ENCODE measurements around the gene UPK3A. TPM values are rescaled to one million over a fixed set of nuclear protein-coding genes. Genes with fewer than 3 reads are reported as not detected.
A peak's percentile ranks its signal among the peaks of the same experiment; 100 is the strongest.

UPK3A gene
- total RNA-seq, 4 donors from 2014 or later: 0.79 TPM; not detected in 3

DNA sequence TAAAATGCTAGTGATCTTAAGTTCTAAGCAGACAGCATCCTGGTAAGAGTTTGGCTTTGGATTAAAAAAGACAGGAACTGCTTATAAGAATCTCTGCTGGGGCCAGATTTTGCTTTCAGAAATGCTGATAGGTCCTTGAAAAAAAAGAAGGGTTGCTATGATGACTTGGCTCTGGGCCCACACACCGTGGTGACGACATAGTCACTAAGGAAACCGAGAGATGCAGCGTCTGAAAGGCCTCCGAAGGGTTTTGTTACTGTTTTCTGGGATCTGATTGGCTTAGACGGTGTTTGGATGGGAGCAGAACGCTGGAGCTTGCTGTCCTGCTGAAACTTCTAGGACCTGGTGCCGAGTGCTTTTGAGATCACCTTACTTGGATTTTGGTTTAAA, 33.4 kb downstream of the UPK3A start:
- TF ChIP-seq CTCF (IDR thresholded peaks at IDR 0.05): no peak
- no peak for TF ChIP-seq POLR2A (IDR thresholded peaks at IDR 0.05)
- Histone ChIP-seq H3K27me3 (no peaks in the 10 kb centered on the region), H3K4me1 (peaks cover 8 to 43% (median 28%) of the 10 kb centered on the region in 4 donors), H3K4me3 (no peak overlapping the region), H3K27ac (peak overlapping the region; percentile 76 to 87 (median 84)), H3K9me3 (no peaks in the 10 kb centered on the region), H3K36me3 (peaks cover 0 to 9% (median under 1%) of the 10 kb centered on the region in 4 donors)
- 5 to 22% methylated on average over 8 of the region's 8 CpGs for WGBS, 2 donors (ENCODE audit: low coverage in 1 of 2)
- in situ Hi-C loops (cut with MboI; ENCODE audit: low pct_ligation_motif_present in 1 of 4, low pct_unique_long_range_greater_than_20kb in 1 of 4, low sequenced_read_pairs in 3 of 4): no loop called here
- intact Hi-C loops (cut with DNase I; ENCODE audit: low total_unique reads): loop anchor here (10.0 kb wide), 2 partner anchors 237 to 937 kb away; partner anchors contain the start of gene CDPF1
- DNase-seq: peak; percentile 84

- DNase-seq: no peak
- H3K27me3 ChIP-seq: no peaks in the 10 kb centered on the region
- peaks cover 8 to 43% (median 28%) of the 10 kb centered on the region in 4 donors for H3K4me1 ChIP-seq
- TF ChIP-seq EP300 (IDR thresholded peaks at IDR 0.05; ENCODE audit: low read depth) (no peak), POLR2AphosphoS5 (IDR thresholded peaks at IDR 0.05) (no peak), POLR2A (IDR thresholded peaks at IDR 0.05) (no peak), CTCF (IDR thresholded peaks at IDR 0.05) (no peak)
- intact Hi-C loops (cut with DNase I; ENCODE audit: low total_unique reads): loop anchor here (10.0 kb wide), 2 partner anchors 236 to 936 kb away; partner anchors contain the start of gene CDPF1
- peaks cover 0 to 14% (median 4%) of the 10 kb centered on the region in 4 donors for H3K36me3 ChIP-seq
- in situ Hi-C loops (cut with MboI; ENCODE audit: low pct_ligation_motif_present in 1 of 4, low pct_unique_long_range_greater_than_20kb in 1 of 4, low sequenced_read_pairs in 3 of 4): no loop called here
- H3K4me3 ChIP-seq: no peak overlapping the region
- WGBS, 2 donors (ENCODE audit: low coverage in 1 of 2): 34 to 55% methylated on average over 10 to 12 of the region's 12 CpGs
- peak overlapping the region; percentile 76 to 87 (median 84) for H3K27ac ChIP-seq
- H3K9me3 ChIP-seq: no peaks in the 10 kb centered on the region
These were observed 34.0 kb downstream of the UPK3A start for GRCh38 chr22:45318558-45319323.

- WGBS, 2 donors (ENCODE audit: low coverage in 1 of 2): 45% methylated on average over 5 of the region's 5 CpGs; no CpG with 5 or more reads in 1 of the 2 donors
- no peak for DNase-seq
- Histone ChIP-seq H3K9me3 (no peaks in the 10 kb centered on the region), H3K36me3 (peaks cover 0 to 19% (median 6%) of the 10 kb centered on the region in 4 donors), H3K4me1 (peaks cover 8 to 37% (median 26%) of the 10 kb centered on the region in 4 donors), H3K4me3 (no peak overlapping the region), H3K27ac (peak overlapping the region; percentile 76 to 87 (median 84)), H3K27me3 (no peaks in the 10 kb centered on the region)
- no peak for TF ChIP-seq POLR2A (IDR thresholded peaks at IDR 0.05)
- intact Hi-C loops (cut with DNase I; ENCODE audit: low total_unique reads) (loop anchor here (10.0 kb wide), 2 partner anchors 235 to 935 kb away; partner anchors contain the start of gene CDPF1), in situ Hi-C loops (cut with MboI; ENCODE audit: low pct_ligation_motif_present in 1 of 4, low pct_unique_long_range_greater_than_20kb in 1 of 4, low sequenced_read_pairs in 3 of 4) (no loop called here)
These were observed 34.6 kb downstream of the UPK3A start for GRCh38 chr22:45319324-45319685.

DNA sequence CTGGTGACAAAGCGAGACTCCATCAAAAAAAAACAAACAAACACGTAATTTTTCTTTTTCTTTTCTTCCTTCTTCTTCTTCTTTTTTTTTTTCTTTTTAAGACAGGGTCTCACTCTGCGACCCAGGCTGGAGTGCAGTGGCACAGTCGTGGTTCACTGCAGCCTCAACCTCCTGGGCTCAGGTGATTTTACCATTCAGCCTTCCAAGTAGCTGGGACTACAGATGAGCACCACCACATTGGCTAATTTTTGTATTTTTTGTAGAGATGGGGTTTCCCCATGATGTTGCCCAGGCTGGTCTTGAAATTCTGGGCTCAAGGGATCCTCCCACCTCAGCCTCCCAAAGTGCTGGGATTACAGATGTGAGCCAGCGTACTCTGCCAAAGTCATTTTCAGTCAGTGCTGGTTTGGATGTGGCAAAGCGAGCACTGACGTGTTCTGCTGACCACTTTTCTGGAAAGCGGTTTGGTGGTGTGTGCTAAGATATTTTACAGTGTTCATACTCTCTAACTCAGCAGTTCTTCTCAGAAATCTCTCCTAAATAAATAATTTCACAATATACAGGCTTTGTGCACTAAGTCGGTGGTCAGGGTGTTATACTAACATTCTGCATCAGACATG, 35.7 kb downstream of the UPK3A start:
- intact Hi-C loops (cut with DNase I; ENCODE audit: low total_unique reads): no loop called here

More for the DNA sequence above, 35.7 kb downstream of the UPK3A start:
- H3K4me1 ChIP-seq: peaks cover 8 to 32% (median 26%) of the 10 kb centered on the region in 4 donors
- no peak overlapping the region for H3K4me3 ChIP-seq
- H3K36me3 ChIP-seq: peaks cover 0 to 21% (median 6%) of the 10 kb centered on the region in 4 donors
- H3K9me3 ChIP-seq: no peaks in the 10 kb centered on the region
- WGBS, 2 donors (ENCODE audit: low coverage in 1 of 2): 78 to 80% methylated on average over 5 to 9 of the region's 9 CpGs
- TF ChIP-seq POLR2AphosphoS5 (IDR thresholded peaks at IDR 0.05): no peak
- no peak for TF ChIP-seq POLR2A (IDR thresholded peaks at IDR 0.05)
- TF ChIP-seq EP300 (IDR thresholded peaks at IDR 0.05; ENCODE audit: low read depth): no peak
- TF ChIP-seq CTCF (IDR thresholded peaks at IDR 0.05): no peak
- H3K27me3 ChIP-seq: no peaks in the 10 kb centered on the region
- H3K27ac ChIP-seq: peak overlapping the region; percentile 76 to 87 (median 84)
- DNase-seq: no peak
- in situ Hi-C loops (cut with MboI; ENCODE audit: low pct_ligation_motif_present in 1 of 4, low pct_unique_long_range_greater_than_20kb in 1 of 4, low sequenced_read_pairs in 3 of 4): loop anchor here in 1 of 4 donors (10.0 kb wide), 1 partner anchor 56 kb away; no protein-coding TSS in a partner anchor
